Iris pigment epithelial cell (primary cell): ENCODE data around the gene TNNI3K.
"Not testable (repeated sequence)": the region's sequence is repeated elsewhere in the genome, so short reads cannot be mapped to it uniquely, and the experiment has no call there.

Experiments used
- DNase-seq: peaks from one replicate; pipeline ENCODE4 v3.0.0-alpha.2; 2011; ENCODE audit warnings: low read depth

The TNNI3K gene, protein sequence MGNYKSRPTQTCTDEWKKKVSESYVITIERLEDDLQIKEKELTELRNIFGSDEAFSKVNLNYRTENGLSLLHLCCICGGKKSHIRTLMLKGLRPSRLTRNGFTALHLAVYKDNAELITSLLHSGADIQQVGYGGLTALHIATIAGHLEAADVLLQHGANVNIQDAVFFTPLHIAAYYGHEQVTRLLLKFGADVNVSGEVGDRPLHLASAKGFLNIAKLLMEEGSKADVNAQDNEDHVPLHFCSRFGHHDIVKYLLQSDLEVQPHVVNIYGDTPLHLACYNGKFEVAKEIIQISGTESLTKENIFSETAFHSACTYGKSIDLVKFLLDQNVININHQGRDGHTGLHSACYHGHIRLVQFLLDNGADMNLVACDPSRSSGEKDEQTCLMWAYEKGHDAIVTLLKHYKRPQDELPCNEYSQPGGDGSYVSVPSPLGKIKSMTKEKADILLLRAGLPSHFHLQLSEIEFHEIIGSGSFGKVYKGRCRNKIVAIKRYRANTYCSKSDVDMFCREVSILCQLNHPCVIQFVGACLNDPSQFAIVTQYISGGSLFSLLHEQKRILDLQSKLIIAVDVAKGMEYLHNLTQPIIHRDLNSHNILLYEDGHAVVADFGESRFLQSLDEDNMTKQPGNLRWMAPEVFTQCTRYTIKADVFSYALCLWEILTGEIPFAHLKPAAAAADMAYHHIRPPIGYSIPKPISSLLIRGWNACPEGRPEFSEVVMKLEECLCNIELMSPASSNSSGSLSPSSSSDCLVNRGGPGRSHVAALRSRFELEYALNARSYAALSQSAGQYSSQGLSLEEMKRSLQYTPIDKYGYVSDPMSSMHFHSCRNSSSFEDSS

DNA sequence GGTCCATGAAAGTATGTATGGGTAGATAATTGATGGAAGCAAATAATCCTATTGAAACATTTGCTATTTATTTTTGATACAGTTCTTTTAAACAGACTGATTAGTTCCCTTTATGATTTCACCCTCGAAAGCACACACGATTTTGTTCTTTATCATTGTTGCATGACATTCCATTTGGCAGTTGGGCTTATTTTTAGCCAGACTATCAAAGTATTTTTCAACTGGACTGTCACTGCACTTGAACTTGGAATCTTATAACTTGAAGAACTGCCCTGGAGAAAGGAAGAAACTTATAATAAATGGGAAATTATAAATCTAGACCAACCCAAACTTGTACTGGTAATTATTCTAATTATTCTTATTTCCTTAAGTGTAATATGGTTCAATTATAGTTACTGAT, at the start of gene TNNI3K:
Gene TNNI3K, plus strand, starts transcription at position 235 of the 400 bp plus-strand sequence. Its CDS starts 65 bp downstream, at position 300.
- DNase-seq: no peak

DNA sequence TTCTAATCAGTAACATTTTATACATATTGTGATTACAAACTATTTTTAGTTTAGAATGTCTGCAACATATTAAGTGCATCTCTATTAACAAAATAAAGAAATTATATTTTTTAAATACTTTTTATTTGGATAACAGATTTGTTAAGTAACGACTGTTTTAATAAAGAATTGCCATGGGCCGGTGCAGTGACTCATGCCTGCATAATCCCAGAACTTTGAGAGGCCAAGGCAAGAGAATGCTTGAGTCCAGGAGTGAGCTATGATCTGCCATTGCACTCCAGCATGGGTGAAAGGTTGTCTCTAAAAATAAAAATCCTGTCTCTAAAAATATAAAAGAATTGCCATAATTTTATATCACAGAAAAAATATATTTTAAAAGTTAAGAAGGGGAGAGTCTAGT, 41.3 kb upstream of the TNNI3K start:
- DNase-seq: peak; percentile 63

DNA sequence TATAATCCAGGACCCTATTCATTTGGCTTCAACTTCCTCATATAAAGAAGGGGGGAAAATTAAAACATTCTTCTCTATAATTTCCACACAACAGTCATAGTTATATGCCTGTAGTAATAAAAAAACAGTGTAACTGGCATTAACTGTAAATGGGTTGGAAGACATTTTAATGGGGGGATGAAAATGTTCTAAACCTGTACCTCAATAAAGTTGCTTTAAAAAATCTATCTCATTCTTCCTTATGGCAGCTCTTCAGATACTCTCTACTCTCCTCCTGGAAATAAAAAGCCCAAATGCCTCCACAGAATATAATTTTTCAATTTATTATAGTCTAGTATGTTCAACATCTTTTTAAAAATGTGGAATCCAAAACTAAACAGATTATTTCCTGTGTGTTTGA, 39.8 kb upstream of the TNNI3K start:
- no peak for DNase-seq

DNA sequence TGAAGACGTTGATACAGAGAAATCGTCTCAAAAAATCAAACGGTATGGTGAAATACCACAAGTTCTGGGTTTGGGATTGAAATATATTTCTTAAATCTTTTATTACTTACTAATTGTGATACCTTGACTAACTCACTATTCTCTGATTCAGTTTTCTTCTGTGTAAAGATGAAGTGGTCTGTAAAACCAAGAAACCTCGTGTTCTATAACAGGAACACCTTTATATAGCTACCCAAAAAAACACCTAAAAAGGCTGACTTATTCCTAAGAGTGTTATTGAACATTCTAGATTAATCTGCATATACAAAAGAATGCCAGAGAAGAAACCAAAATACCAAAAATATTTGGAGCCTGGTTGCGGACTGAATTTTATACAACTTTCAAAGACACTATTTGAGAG, 37.9 kb upstream of the TNNI3K start:
- no peak for DNase-seq

DNA sequence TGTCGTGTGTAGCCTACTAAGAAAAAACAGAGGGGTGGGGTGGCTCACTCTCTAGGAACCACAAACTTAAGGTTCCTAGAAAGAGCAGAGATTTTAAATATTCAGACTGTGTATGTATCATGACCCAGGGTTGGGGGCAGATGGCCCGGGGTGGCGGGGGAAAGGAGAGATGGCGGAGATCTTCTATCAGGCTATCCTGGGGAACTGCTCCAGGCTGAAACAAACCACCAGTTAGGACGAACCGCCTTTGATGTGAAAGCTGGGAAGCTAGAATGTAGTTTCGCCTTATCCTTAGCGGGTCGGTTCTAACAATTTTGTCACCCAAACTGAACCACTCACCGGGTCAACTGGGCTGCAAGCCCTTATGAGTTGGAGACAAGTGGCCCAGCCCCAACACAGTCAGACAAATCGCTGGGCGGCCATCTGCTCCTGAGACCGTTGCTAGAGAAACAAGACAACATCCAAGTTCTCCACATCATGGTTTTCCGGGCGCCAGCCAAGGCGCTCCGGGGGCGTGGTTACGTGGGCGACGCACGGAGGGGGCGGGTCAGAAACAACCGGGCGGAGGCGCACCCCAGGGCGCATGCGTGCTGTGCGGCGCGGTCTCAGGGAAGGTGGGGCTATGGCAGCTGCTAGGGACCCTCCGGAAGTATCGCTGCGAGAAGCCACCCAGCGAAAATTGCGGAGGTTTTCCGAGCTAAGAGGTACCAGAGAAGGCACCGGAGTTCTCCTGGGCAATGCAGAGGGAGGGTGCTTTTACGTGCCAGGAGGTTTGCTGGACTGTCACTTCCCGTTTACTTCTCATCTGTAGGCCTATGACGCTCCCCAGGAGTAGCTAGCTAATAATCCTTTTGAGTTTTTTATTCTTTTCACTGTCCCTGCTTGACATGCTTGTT, 37.3 kb upstream of the TNNI3K start, which contains the start of the genes FPGT and LRRIQ3:
Gene FPGT, plus strand, starts transcription at position 586 of the 896 bp plus-strand sequence. Its CDS starts 37 bp downstream, at position 623.
Gene LRRIQ3, minus strand, starts transcription at position 520 of the 896 bp plus-strand sequence. CDS start 14,492 bp downstream, outside the sequence.
- peak; percentile 93 for DNase-seq

DNA sequence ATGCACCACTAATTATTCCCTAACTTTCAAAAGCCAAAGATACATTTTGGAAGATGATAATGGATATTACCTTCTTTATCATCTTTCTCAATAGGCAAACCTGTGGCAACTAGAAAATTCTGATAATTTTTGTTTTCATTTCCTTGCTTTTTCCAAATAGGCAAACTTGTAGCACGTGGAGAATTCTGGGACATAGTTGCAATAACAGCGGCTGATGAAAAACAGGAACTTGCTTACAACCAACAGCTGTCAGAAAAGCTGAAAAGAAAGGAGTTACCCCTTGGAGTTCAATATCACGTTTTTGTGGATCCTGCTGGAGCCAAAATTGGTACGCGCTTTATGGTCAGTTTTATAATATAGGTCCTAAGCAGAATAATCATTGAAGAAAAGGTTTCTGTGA, 35.7 kb upstream of the TNNI3K start:
- DNase-seq: no peak

DNA sequence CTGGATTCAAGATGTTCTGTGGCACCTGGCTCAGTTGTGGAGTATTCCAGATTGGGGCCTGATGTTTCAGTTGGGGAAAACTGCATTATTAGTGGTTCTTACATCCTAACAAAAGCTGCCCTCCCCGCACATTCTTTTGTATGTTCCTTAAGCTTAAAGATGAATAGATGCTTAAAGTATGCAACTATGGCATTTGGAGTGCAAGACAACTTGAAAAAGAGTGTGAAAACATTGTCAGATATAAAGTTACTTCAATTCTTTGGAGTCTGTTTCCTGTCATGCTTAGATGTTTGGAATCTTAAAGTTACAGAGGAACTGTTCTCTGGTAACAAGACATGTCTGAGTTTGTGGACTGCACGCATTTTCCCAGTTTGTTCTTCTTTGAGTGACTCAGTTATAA, 29.9 kb upstream of the TNNI3K start:
- peak; percentile 42 for DNase-seq

DNA sequence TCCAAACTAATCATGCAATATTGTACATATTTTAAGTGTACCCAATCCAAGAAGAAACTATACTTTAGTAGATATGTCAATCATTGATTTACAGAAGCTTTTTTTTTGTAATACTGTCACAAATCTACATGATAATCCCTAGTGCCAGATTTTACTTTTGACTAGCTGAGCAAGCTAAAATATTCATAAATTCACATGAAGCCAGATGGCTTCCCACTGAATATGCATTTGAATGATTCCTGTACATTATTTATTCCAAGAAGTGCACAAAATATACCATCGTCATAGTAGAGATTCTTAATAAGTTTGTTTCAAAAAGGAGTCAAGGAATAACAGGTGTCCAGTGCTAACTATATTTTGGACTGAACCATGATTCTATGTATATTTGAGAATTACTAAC, 20.0 kb upstream of the TNNI3K start:
- no peak for DNase-seq

DNA sequence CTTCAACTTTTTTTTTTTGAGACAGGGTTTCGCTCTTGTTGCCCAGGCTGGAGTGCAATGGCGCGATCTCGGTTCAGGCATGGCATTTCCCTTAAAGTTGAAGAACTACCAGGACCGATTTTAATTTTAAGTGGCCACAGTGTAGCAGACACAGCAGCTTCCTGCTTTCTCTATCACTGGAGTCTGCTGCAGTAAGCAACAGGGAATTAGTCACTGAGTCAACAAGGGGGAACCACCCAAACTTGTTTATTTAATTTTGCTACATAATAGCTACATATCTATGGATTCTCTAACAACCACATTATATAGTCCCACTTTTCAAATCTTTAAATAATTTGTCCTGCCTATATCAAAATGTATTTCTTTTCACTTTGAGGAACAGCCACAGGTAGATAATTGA, 12.5 kb upstream of the TNNI3K start:
- no peak for DNase-seq

DNA sequence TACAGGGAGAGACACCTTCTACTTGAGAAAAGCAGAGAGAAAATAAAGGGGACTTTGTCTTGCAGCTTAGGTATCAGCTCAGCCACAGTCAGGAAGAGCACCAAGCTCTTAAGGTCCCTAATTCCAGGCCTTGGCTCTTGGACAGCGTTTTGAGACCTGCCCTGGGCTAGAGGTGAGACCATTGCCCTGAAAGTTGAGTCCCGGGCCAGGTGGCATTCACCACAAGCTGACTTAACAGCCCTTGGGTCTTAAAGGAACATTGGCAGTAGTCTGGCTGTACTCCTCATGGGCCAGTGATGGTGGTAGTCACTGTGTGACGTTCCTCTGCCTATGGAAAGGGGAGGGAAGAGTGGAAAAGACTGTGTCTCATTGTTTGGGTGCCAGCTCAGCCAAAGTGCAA, 11.7 kb upstream of the TNNI3K start:
- DNase-seq: no peak

DNA sequence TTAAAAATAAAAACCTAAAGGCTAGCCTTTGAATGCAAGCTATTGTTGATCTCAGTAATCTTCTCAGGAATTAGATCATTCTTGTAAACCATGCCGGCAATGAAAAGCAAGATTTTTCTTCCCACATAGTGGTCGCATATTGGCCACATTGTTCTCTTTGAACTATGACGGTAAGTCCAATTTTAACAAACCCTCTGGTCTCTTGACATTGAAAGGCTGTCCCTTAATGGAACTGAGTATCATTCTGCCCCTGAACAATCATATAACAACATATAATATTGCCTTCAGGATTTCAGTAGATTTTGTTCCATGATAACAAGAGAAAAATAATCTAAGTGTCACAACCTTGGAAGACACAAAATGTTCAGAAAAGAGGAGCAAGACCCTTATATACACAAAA, 1.3 kb downstream of the TNNI3K start:
- no peak for DNase-seq

DNA sequence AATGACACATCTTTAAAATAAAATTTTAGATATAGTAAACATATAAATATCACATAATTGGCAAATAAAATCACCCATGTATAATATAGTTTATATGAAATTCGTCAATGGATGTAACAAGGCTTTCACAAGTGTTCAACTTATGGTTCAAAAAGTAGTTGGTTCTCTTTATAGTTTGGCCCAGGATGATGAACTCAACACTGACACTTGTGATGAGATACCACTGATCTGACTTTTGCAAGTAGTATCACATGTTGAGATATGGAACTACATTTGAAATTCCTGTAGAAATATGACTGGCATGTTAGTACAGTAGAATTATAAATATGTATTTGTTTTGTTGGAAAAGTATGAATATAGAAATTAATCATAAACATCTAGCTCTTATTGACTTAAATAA, 1.8 kb downstream of the TNNI3K start:
- no peak for DNase-seq

DNA sequence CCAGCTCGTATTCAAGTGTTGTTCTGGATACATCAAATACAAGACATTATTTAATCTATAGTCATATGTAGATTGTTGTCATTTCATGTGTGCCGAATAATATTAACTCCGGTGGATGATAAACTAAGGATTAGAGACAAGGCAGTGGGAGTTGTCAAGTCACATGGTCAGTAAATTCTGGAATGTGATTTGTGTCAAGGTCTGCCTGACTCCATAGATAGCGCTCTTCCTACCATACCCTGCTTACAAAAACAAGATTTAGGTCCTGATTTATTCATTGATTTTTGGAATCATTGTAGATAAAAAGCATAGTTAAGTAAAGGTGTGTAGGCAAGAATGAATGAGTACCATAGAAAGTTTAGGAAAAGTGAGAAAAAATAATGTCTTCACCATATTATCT, 2.6 kb downstream of the TNNI3K start:
- no peak for DNase-seq

DNA sequence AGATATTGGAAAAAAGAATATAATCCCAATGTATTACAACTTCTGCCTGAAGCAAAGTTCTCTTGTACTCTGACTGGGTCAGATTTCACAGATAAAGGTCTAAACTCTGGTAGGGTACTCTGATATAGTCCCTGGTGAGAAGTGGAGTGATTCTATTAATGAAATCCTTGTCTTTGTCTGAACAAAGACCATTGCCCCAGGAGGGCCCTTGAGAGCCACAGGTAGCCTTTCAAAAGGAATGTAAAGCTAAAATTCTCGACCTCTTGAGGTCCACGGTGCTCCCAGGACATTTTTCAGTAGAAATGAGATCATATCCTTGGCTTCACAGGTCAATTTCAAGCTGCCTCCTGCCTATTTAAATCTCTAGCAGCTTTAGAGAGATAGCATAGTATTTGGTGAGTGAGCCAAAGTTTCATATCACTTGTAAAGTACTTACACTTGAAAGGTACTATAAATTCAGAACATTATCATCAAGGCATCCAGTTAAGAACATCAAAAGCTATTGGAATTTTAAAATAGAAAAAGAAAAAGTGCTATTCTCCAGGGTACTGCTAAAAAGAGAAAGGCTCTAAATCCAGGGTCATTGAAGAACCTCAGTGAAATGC, 10.1 kb downstream of the TNNI3K start:
- no peak for DNase-seq

DNA sequence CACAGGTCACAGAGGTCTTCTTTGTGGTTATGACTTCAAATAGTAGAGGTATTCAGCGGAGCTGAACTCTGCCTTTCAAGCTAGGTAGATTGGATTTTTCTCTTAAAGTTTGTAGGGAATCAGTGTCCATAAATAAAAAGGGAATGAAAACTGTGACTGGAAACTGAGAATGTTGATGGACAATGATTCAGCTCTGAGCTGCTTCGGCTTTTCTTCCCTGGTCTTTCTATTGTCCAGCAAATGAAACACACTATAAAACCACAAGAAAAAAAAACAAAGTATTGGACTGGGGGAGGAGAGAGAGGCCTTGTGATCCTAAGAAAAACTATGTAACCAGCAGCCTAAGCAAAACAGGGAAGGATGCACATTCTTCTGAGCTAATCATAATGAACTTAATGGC, 11.1 kb downstream of the TNNI3K start:
- DNase-seq: no peak

DNA sequence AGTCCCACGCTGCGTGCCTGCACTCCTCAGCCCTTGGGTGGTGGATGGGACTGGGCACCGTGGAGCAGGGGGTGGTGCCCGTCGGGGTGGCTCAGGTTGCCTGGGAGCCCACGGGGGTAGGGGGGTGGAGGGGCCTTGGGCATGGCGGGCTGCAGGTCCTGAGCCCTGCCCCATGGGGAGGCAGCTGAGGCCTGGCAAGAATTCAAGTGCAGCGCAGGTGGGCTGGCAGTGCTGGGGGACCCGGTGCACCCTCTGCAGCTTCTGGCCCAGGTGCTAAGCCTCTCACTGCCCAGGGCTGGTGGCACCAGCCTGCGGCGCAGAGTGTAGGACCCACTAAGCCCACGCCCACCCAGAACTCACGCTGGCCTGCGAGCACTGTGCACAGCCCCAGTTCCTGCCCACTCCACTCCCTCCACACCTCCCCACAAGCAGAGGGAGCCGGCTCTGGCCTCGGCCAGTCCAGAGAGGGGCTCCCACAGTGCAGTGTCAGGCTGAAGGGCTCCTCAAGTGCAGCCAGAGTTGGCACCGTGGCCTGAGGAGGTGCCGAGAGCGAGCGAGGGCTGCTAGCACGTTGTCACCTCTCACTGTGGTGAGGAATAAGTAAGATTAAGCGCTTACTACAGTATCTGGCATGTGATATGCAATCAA, 12.8 kb downstream of the TNNI3K start:
- no peak for DNase-seq

DNA sequence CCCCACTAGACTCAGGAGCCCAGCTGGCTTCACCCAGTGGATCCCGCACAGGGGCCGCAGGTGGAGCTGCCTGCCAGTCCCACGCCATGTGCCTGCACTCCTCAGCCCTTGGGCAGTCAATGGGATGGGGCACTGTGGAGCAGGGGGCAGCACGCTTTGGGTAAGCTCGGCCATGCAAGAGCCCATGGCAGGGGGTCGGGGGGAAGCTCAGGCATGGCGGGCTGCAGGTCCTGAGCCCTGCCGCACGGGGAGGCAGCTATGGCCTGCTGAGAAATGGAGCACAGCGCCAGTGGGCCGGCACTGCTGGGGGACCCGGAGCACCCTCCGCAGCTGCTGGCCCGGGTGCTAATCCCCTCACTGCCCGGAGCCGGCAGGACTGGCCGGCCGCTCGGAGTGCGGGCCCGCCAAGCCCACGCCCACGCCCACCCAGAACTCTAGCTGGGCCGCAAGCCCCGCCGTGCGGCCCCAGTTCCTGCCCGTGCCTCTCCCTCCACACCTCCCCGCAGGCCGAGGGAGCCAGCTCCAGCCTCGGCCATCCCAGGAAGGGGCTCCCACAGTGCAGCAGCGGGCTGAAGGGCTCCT, 18.1 kb downstream of the TNNI3K start:
- DNase-seq: not testable (repeated sequence)

DNA sequence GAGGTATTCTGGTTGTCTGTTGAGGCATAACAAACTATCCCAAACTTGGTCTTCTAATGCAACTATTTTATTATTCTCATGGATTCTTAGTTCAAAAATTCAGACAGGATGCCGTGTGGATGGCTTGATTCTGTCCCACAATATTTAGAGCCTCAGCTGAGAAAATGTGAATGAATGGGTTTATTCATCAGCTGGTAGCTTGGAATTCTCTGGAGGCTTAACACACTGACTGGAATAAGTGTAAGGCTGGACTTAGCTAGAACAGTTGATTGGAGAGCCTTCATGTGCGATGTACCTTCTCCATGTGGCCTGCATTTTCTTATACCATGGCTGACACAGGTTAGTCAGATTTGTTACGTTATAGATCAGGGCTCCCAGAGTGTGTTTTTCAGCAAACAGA, 30.8 kb downstream of the TNNI3K start:
- no peak for DNase-seq

DNA sequence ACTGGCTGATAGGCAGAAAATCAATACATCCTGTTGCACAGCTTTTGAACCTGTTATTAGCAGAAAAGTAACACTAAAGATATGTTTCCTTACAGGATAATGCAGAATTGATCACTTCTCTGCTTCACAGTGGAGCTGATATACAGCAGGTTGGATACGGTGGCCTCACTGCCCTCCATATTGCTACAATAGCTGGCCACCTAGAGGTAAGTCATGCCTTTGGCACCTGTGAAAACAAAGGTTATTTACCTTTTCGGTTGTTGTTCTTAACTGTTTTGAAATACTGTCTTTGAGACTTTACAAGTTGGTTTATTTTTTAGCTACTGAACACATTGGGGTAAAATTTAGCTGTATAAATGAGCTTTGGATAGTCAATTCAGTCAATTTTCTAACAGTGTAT, 36.3 kb downstream of the TNNI3K start:
- no peak for DNase-seq

DNA sequence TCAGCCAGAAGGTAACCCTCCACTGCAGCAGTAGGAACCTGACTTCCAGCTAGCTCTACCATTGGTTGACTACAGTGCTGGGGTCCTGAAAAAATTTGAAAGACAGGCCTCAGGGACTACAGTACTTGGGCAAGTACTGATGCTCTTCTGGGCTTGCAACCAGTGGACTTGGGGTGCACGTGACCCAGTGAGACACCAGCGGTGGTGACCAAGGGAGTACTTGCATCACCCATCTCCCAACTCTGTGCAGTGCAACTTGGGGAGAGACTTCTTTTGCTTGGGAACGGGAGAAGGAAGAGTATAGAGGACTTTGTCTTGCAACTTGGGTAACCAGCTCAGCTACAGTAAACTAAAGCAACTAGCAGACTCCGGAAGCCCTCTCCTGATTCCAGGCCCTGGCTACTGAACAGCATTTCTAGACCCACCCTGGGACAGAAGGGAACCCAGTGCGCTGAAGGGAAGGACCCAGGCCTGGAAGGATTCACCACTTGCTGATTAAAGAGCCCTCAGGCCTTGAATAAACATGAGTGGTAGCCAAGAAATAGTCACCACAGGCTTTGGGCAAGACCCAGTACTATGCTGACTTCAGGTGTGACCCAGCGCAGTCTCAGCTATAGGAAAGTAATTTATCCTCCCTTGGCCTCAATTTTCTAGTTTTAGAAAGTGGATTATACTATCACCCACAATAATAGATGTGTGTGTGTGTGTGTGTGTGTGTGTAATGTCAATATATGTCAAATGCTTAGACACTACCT, 45.6 kb downstream of the TNNI3K start:
- no peak for DNase-seq
